ENCODE measurements around the gene TTYH2.
"Not testable (repeated sequence)": the region's sequence is repeated elsewhere in the genome, so short reads cannot be mapped to it uniquely, and the experiment has no call there.

Gene TTYH2

DNA sequence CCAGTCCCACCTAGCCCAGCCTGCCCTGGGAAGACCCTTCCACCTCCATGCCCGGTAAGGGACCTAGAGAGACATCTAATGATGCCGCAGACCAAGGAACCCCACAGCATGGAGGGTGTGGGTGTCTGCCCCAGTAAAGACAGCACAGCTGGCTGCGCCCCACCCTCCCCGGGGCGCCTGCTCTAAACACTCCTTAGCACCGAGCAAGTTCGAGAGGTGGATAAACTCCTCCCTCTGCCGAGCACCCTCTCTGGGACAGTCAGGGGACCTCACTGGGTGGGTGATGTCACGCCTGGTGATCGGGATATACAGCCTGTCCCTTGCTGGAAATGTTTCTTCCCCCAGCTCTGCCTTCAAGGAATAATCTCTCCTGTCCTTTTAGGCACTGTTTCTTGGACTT is 43.9 kb downstream of the TTYH2 start:
- Histone ChIP-seq H3K36me3 (ENCODE audit: insufficient read depth, low read length) (no peaks in the 10 kb centered on the region), H3K9ac (ENCODE audit: low read length) (no peak overlapping the region), H3K4me1 (ENCODE audit: insufficient read depth, low read length) (no peaks in the 10 kb centered on the region), H3K4me3 (ENCODE audit: low read depth in 1 of 2, low read length in 2 of 2) (no peak overlapping the region), H3K9me3 (ENCODE audit: low read length) (no peaks in the 10 kb centered on the region), H3K27me3 (ENCODE audit: control insufficient read depth in 1 of 2, insufficient read depth in 2 of 2, low read length in 2 of 2) (no peaks in the 10 kb centered on the region), H3K27ac (ENCODE audit: low read depth, low read length) (no peak overlapping the region)

DNA sequence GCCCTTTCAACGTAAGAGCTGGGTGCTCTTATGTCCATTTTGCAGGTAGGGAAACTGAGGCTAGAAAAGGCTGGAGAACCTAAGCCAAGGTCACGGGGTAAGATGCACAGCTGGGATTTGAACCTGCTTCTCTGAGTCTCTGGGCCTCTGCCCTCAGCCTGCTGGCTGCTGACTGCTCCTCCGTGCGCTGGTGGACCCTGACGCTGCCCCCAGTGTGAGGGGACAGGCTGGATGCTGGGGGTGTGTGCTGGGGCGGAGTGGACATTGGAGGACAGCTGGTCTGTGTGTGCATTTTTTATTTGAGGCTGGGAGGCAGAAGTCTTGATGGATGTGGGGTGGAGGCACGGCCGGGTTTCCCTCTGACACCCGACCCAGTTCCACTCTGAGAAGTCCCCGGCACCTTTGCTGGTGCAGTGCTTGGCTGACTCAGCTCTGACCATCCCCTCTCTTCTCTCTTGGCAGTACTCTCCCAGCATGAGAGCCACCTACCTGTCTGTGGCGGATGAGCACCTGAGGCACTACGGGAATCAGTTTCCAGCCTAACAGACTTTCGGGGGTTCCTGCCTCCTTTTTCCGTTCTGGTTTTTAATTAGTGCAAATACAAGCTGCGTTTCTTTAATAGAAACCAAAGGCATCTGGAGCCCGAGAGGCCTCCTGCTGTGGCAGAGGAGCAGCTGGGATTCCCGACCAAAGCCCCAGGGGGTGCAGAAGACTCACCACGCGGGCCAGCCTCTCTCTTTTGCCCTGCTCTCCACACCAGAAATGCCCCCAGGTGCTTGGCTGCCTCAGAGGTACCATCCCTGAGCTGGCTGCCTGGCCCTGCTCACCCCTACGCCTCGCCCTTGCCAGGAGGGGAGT is 46.5 kb downstream of the TTYH2 start:
- Histone ChIP-seq H3K9ac (ENCODE audit: low read length) (no peak overlapping the region), H3K27ac (ENCODE audit: low read depth, low read length) (no peak overlapping the region), H3K9me3 (ENCODE audit: low read length) (no peaks in the 10 kb centered on the region), H3K4me3 (ENCODE audit: low read depth in 1 of 2, low read length in 2 of 2) (no peak overlapping the region), H3K27me3 (ENCODE audit: control insufficient read depth in 1 of 2, insufficient read depth in 2 of 2, low read length in 2 of 2) (no peaks in the 10 kb centered on the region), H3K4me1 (ENCODE audit: insufficient read depth, low read length) (no peaks in the 10 kb centered on the region), H3K36me3 (ENCODE audit: insufficient read depth, low read length) (no peaks in the 10 kb centered on the region)

DNA sequence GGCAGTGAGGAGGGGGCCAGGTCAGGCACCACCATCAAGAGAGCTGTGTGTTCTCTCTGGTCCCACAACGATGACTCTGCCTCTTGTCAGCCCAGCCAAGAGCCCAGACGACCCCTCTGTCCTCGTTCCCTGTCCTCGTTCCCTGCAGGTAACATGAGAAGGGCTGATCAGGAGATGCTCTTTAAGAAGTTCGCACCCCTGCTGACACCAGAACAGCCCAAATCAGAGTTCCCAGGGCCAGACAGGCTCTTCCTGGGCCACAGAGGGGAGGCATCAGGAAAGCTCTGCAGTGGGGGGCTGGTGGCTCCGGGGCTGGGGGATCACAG is 47.1 kb downstream of the TTYH2 start:
- Histone ChIP-seq H3K9me3 (ENCODE audit: low read length) (no peaks in the 10 kb centered on the region), H3K27me3 (ENCODE audit: control insufficient read depth in 1 of 2, insufficient read depth in 2 of 2, low read length in 2 of 2) (no peaks in the 10 kb centered on the region), H3K9ac (ENCODE audit: low read length) (no peak overlapping the region), H3K27ac (ENCODE audit: low read depth, low read length) (no peak overlapping the region), H3K4me3 (ENCODE audit: low read depth in 1 of 2, low read length in 2 of 2) (no peak overlapping the region), H3K4me1 (ENCODE audit: insufficient read depth, low read length) (no peaks in the 10 kb centered on the region), H3K36me3 (ENCODE audit: insufficient read depth, low read length) (no peaks in the 10 kb centered on the region)

DNA sequence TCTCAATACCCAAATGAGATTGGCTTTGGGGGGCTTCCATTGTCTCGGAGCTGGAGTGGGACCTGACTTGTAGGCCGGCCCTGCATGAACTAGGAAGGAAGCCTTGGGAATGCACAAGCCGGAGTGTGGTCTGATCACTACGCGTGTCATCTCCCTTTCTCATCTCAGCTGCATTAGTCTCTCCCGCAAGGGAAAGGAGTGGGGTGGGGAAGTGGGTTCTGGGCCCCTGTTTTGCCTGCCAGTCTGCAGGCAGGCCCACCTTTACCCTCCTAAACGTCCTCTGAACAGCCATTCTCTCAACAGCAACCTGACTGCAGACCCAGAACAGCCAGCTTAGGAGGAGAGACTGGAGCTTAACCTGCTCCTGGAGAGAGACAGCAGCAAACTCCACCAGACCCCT is 49.2 kb downstream of the TTYH2 start:
- Histone ChIP-seq H3K4me1 (ENCODE audit: insufficient read depth, low read length) (no peaks in the 10 kb centered on the region), H3K9ac (ENCODE audit: low read length) (no peak overlapping the region), H3K27me3 (ENCODE audit: control insufficient read depth in 1 of 2, insufficient read depth in 2 of 2, low read length in 2 of 2) (no peaks in the 10 kb centered on the region), H3K4me3 (ENCODE audit: low read depth in 1 of 2, low read length in 2 of 2) (no peak overlapping the region), H3K36me3 (ENCODE audit: insufficient read depth, low read length) (no peaks in the 10 kb centered on the region), H3K9me3 (ENCODE audit: low read length) (no peaks in the 10 kb centered on the region), H3K27ac (ENCODE audit: low read depth, low read length) (no peak overlapping the region)

DNA sequence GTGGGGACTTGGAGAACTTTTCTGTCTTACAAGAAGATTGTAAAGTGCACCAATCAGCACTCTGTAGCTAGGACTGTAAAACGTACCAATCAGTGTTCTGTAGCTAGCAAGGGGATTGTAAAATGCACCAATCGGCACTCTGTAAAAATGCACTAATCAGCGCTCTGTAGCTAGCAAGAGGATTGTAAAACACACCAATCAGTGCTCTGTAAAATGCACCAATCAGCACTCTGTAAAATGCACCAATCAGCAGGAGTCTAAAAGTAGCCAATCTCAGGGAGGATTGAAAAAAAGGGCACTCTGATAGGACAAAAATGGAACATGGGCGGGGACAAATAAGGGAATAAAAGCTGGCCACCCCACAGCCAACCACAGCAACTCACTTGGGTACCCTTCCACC is 53.7 kb downstream of the TTYH2 start:
- H3K27me3 ChIP-seq (ENCODE audit: control insufficient read depth in 1 of 2, insufficient read depth in 2 of 2, low read length in 2 of 2); H3K9me3 ChIP-seq (ENCODE audit: low read length); H3K36me3 ChIP-seq (ENCODE audit: insufficient read depth, low read length); H3K27ac ChIP-seq (ENCODE audit: low read depth, low read length); H3K4me3 ChIP-seq (ENCODE audit: low read depth in 1 of 2, low read length in 2 of 2); H3K4me1 ChIP-seq (ENCODE audit: insufficient read depth, low read length); H3K9ac ChIP-seq (ENCODE audit: low read length): not testable (repeated sequence)

DNA sequence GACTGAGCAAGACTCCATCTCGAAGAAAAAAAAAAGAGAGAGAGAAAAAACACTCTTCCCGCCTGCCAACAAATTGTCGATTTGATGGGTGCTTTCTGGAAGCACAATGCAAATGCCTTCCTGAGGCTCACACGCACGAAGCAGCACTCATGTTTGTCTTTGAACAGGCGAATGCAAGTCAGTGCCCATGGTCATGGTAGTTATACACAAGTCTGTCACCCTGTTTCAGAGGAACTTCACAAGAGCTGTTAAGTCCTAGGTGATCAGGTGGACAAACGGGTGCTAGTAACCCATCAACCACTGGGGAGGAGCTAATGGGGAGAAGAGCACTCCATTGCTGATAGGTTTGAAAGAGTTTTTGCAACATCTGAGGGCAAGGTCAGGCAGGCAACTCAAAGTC is 54.2 kb downstream of the TTYH2 start:
- H3K27me3 ChIP-seq (ENCODE audit: control insufficient read depth in 1 of 2, insufficient read depth in 2 of 2, low read length in 2 of 2) = peaks cover 0 to 3% of the 10 kb centered on the region in 2 donors
- no peak overlapping the region for H3K9ac ChIP-seq (ENCODE audit: low read length)

DNA sequence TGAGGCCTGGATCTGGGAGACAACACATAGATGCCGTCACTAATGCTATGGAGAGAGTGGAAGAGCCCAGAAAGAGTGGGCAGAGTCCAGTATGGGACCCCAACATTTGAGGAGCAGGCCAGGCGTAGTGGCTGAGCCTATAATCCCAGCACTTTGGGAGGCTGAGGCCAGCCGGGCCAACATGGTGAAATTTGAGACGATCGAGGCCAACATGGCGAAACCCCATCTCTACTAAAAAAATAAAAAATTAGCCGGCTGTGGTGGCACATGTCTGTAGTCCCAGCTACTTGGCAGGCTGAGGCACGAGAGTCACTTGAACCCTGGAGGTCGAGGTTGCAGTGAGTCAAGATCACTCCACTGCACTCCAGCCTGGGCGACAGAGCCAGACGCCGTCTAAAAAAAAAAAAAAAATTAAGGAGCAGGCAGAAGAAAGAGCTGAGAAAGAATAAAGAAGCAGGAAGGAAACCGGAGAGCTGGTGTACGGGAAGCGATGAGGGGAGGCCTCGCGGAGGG is 54.7 kb downstream of the TTYH2 start:
- no peak overlapping the region for H3K9ac ChIP-seq (ENCODE audit: low read length)
- no peak overlapping the region for H3K27ac ChIP-seq (ENCODE audit: low read depth, low read length)
- H3K4me1 ChIP-seq (ENCODE audit: insufficient read depth, low read length) = peaks cover 5% of the 10 kb centered on the region
- H3K9me3 ChIP-seq (ENCODE audit: low read length) = no peaks in the 10 kb centered on the region
- no peaks in the 10 kb centered on the region for H3K36me3 ChIP-seq (ENCODE audit: insufficient read depth, low read length)
- H3K27me3 ChIP-seq (ENCODE audit: control insufficient read depth in 1 of 2, insufficient read depth in 2 of 2, low read length in 2 of 2) = peaks cover 0 to 3% of the 10 kb centered on the region in 2 donors
- no peak overlapping the region for H3K4me3 ChIP-seq (ENCODE audit: low read depth in 1 of 2, low read length in 2 of 2)

More for the DNA sequence above, 54.2 kb downstream of the TTYH2 start:
- H3K4me3 ChIP-seq (ENCODE audit: low read depth in 1 of 2, low read length in 2 of 2) = no peak overlapping the region
- peaks cover 5% of the 10 kb centered on the region for H3K4me1 ChIP-seq (ENCODE audit: insufficient read depth, low read length)
- no peaks in the 10 kb centered on the region for H3K36me3 ChIP-seq (ENCODE audit: insufficient read depth, low read length)
- no peaks in the 10 kb centered on the region for H3K9me3 ChIP-seq (ENCODE audit: low read length)
- no peak overlapping the region for H3K27ac ChIP-seq (ENCODE audit: low read depth, low read length)

DNA sequence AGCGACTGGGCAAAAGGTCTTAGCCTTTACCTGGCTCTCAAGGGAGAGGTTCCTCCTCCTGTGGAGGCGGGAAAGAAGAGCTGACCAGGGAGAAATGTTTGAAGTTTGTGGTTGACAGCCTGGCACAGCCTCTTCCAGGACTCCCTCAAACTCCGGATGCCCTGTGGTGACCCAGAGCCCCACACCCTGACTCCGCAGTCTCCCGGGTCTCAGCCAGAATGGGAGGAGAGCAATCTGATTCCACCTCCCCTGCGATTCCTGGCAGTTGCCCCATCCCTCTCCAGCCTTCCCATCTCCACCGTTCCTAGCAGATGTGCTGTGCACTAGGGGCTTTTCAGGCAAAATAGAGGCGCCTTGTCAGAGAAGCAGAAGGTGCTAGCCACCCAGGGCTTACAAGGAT is 55.2 kb downstream of the TTYH2 start:
- Histone ChIP-seq H3K9me3 (ENCODE audit: low read length) (no peaks in the 10 kb centered on the region), H3K4me3 (ENCODE audit: low read depth in 1 of 2, low read length in 2 of 2) (no peak overlapping the region), H3K27ac (ENCODE audit: low read depth, low read length) (no peak overlapping the region), H3K27me3 (ENCODE audit: control insufficient read depth in 1 of 2, insufficient read depth in 2 of 2, low read length in 2 of 2) (peaks cover 0 to 3% of the 10 kb centered on the region in 2 donors), H3K9ac (ENCODE audit: low read length) (no peak overlapping the region), H3K4me1 (ENCODE audit: insufficient read depth, low read length) (peaks cover 5% of the 10 kb centered on the region), H3K36me3 (ENCODE audit: insufficient read depth, low read length) (no peaks in the 10 kb centered on the region)

DNA sequence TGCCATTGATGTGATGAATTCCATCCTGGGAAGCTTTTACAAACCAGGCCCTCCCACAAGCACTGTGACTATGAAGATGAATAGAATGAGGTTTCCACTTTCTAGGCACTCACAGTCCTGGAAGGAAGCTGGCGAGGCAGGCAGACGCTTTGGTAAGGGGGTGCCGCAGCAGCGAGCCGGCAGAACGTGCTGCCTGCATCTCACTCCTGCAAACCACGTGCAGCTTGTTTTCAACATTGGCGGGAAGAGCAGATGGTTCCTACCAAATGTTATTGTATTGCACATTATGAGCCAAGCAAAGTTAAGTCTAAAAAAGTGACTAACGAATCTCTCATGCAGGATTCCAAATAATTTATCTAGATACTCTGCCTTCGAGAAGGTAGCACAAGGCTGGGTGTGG is 57.0 kb downstream of the TTYH2 start:
- H3K4me1 ChIP-seq (ENCODE audit: insufficient read depth, low read length) = peaks cover 10% of the 10 kb centered on the region
- no peaks in the 10 kb centered on the region for H3K9me3 ChIP-seq (ENCODE audit: low read length)
- no peaks in the 10 kb centered on the region for H3K36me3 ChIP-seq (ENCODE audit: insufficient read depth, low read length)
- H3K9ac ChIP-seq (ENCODE audit: low read length) = no peak overlapping the region
- H3K27me3 ChIP-seq (ENCODE audit: control insufficient read depth in 1 of 2, insufficient read depth in 2 of 2, low read length in 2 of 2) = peaks cover 0 to 16% of the 10 kb centered on the region in 2 donors
- no peak overlapping the region for H3K27ac ChIP-seq (ENCODE audit: low read depth, low read length)
- H3K4me3 ChIP-seq (ENCODE audit: low read depth in 1 of 2, low read length in 2 of 2) = no peak overlapping the region

DNA sequence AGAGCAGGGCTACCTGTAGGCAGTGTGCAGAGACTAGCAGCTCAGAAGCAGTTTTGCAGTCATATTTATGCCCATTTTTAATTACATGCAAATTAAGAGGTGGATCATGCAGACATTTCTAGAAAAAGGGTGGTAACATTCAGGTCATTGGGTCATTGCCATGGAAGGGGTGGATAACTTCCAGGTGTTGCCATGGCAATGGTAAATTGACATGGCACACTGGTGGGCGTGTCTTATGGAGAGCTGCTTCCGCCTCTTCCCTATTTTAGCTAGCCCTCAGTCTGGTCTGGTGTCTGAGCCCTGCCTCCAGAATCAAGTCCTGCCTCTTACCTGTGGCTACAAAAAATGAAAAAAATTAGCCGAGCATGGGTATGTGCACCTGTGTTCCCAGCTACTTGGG is 57.9 kb downstream of the TTYH2 start:
- Histone ChIP-seq H3K4me3 (ENCODE audit: low read depth in 1 of 2, low read length in 2 of 2) (no peak overlapping the region), H3K27ac (ENCODE audit: low read depth, low read length) (no peak overlapping the region), H3K9me3 (ENCODE audit: low read length) (no peaks in the 10 kb centered on the region), H3K9ac (ENCODE audit: low read length) (no peak overlapping the region), H3K27me3 (ENCODE audit: control insufficient read depth in 1 of 2, insufficient read depth in 2 of 2, low read length in 2 of 2) (peaks cover 0 to 16% of the 10 kb centered on the region in 2 donors), H3K36me3 (ENCODE audit: insufficient read depth, low read length) (no peaks in the 10 kb centered on the region), H3K4me1 (ENCODE audit: insufficient read depth, low read length) (peaks cover 10% of the 10 kb centered on the region)

DNA sequence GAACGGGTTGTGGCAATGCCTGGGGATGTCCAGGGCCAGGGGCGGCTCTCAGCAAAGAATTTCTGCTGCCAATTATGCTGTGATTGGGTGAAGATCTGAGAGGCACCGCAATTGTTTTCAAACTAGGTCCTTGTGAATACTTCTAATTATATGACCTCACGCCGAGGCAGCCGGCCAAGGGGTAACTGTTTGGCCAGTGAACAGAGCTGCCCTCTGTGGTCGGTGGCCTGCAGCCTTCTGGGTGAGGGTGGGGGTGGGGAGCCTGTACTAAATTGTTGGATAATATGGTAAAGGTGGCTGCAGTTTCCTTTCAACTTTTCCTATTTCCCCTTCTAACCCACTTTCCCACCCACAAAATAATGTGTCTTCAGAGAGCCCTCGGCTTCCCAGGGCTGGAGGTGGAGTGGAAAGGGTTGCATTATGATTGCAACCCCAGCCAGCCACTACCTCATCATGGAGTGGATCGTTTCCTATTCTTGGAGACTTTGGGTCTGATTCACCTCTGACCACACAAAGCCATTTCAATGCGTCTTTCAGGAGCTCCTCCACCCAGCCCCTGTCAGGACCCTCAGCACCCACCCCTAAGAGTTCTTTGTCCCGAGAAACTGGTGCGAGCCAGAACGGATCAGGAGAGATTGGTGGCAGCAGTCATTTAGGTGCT is 58.7 kb downstream of the TTYH2 start:
- H3K27me3 ChIP-seq (ENCODE audit: control insufficient read depth in 1 of 2, insufficient read depth in 2 of 2, low read length in 2 of 2) = peaks cover 0 to 16% of the 10 kb centered on the region in 2 donors
- no peak overlapping the region for H3K4me3 ChIP-seq (ENCODE audit: low read depth in 1 of 2, low read length in 2 of 2)
- no peaks in the 10 kb centered on the region for H3K9me3 ChIP-seq (ENCODE audit: low read length)
- H3K27ac ChIP-seq (ENCODE audit: low read depth, low read length) = no peak overlapping the region
- no peaks in the 10 kb centered on the region for H3K36me3 ChIP-seq (ENCODE audit: insufficient read depth, low read length)
- no peak overlapping the region for H3K9ac ChIP-seq (ENCODE audit: low read length)
- H3K4me1 ChIP-seq (ENCODE audit: insufficient read depth, low read length) = peaks cover 10% of the 10 kb centered on the region

All from muscle layer of colon (tissue), 2 donors.